ENCODE measurements around the gene GRID2. TPM values are rescaled to one million over a fixed set of nuclear protein-coding genes. Genes with fewer than 3 reads are reported as not detected.
A peak's percentile ranks its signal among the peaks of the same experiment; 100 is the strongest.

GRID2 gene
- total RNA-seq, 1 experiment from 2014 or later: not detected

- Mint-ChIP-seq H3K27me3 (ENCODE audit: insufficient read depth, unreplicated experiment) (no peaks in the 10 kb centered on the region), H3K4me3 (ENCODE audit: unreplicated experiment) (no peak overlapping the region), H3K27ac (ENCODE audit: low read depth, unreplicated experiment) (no peak overlapping the region), H3K36me3 (ENCODE audit: insufficient read depth, unreplicated experiment) (no peaks in the 10 kb centered on the region), H3K9me3 (ENCODE audit: unreplicated experiment) (peaks cover 12% of the 10 kb centered on the region), H3K4me1 (ENCODE audit: insufficient read depth, unreplicated experiment) (no peaks in the 10 kb centered on the region)
- CTCF ChIA-PET: interaction anchor here (0.6 to 2.1 kb wide), 3 partner anchors 11 to 53 kb away, joined by 4 to 7 read pairs (median 5); no protein-coding TSS in a partner anchor
- intact Hi-C loops (cut with micrococcal nuclease): loop anchor here (2.0 kb wide), 1 partner anchor 54 kb away; no protein-coding TSS in a partner anchor
- no TSS peak for BruUV-seq (replicated peaks)
- POLR2A ChIA-PET: interaction anchor here (1.0 kb wide), 2 partner anchors 12 to 18 kb away, joined by 3 to 4 read pairs; no protein-coding TSS in a partner anchor
- no peak for TF ChIP-seq CTCF (IDR thresholded peaks at IDR 0.05; ENCODE audit: unreplicated experiment)
- peak; percentile 11 for DNase-seq (ENCODE audit: unreplicated experiment)
Observed at GRCh38 chr4:93710847-93711430, 1407.2 kb downstream of the GRID2 start.

GRCh38 chr4:93718233-93718632 is 1414.5 kb downstream of the GRID2 start:
- DNase-seq (ENCODE audit: unreplicated experiment): no peak
- Mint-ChIP-seq H3K4me1 (ENCODE audit: insufficient read depth, unreplicated experiment) (no peaks in the 10 kb centered on the region), H3K36me3 (ENCODE audit: insufficient read depth, unreplicated experiment) (no peaks in the 10 kb centered on the region), H3K27me3 (ENCODE audit: insufficient read depth, unreplicated experiment) (no peaks in the 10 kb centered on the region), H3K27ac (ENCODE audit: low read depth, unreplicated experiment) (no peak overlapping the region), H3K4me3 (ENCODE audit: unreplicated experiment) (no peak overlapping the region), H3K9me3 (ENCODE audit: unreplicated experiment) (peaks cover 6% of the 10 kb centered on the region)
- POLR2A ChIA-PET: no interaction called here
- CTCF ChIA-PET: no interaction called here
- intact Hi-C loops (cut with micrococcal nuclease): no loop called here
- BruUV-seq (replicated peaks): no TSS peak
- TF ChIP-seq CTCF (IDR thresholded peaks at IDR 0.05; ENCODE audit: unreplicated experiment): no peak

GRCh38 chr4:93719552-93719951 is 1415.8 kb downstream of the GRID2 start:
- no peaks in the 10 kb centered on the region for H3K27me3 Mint-ChIP-seq (ENCODE audit: insufficient read depth, unreplicated experiment)
- no peaks in the 10 kb centered on the region for H3K4me1 Mint-ChIP-seq (ENCODE audit: insufficient read depth, unreplicated experiment)
- no peak overlapping the region for H3K4me3 Mint-ChIP-seq (ENCODE audit: unreplicated experiment)
- no peaks in the 10 kb centered on the region for H3K36me3 Mint-ChIP-seq (ENCODE audit: insufficient read depth, unreplicated experiment)
- H3K27ac Mint-ChIP-seq (ENCODE audit: low read depth, unreplicated experiment): no peak overlapping the region
- TF ChIP-seq CTCF (IDR thresholded peaks at IDR 0.05; ENCODE audit: unreplicated experiment): no peak
- intact Hi-C loops (cut with micrococcal nuclease): no loop called here
- POLR2A ChIA-PET: no interaction called here
- peaks cover 6% of the 10 kb centered on the region for H3K9me3 Mint-ChIP-seq (ENCODE audit: unreplicated experiment)
- no TSS peak for BruUV-seq (replicated peaks)
- CTCF ChIA-PET: interaction anchor here (0.6 kb wide), 1 partner anchor 392 kb away, joined by 3 read pairs; no protein-coding TSS in a partner anchor
- no peak for DNase-seq (ENCODE audit: unreplicated experiment)

- TF ChIP-seq CTCF (IDR thresholded peaks at IDR 0.05; ENCODE audit: unreplicated experiment): no peak
- POLR2A ChIA-PET: interaction anchor here (0.9 kb wide), 1 partner anchor 11 kb away, joined by 3 read pairs; no protein-coding TSS in a partner anchor
- no TSS peak for BruUV-seq (replicated peaks)
Observed at GRCh38 chr4:93722446-93722845, 1418.7 kb downstream of the GRID2 start.

More at GRCh38 chr4:93722446-93722845, 1418.7 kb downstream of the GRID2 start:
- CTCF ChIA-PET: interaction anchor here (0.6 kb wide), 1 partner anchor 12 kb away, joined by 4 read pairs; no protein-coding TSS in a partner anchor
- Mint-ChIP-seq H3K27me3 (ENCODE audit: insufficient read depth, unreplicated experiment) (no peaks in the 10 kb centered on the region), H3K4me1 (ENCODE audit: insufficient read depth, unreplicated experiment) (no peaks in the 10 kb centered on the region), H3K27ac (ENCODE audit: low read depth, unreplicated experiment) (no peak overlapping the region), H3K4me3 (ENCODE audit: unreplicated experiment) (no peak overlapping the region), H3K36me3 (ENCODE audit: insufficient read depth, unreplicated experiment) (no peaks in the 10 kb centered on the region), H3K9me3 (ENCODE audit: unreplicated experiment) (no peaks in the 10 kb centered on the region)
- intact Hi-C loops (cut with micrococcal nuclease): no loop called here
- DNase-seq (ENCODE audit: unreplicated experiment): no peak

All from MCF 10A (cell line).